Activated T-helper 17 cell treated with anti-CD3 and anti-CD28 coated beads, Interleukin-2, amount 50 U/mL, for 72 hours (primary cell): ENCODE measurements around the gene CENPP. TPM values are rescaled to one million over a fixed set of nuclear protein-coding genes. Genes with fewer than 3 reads are reported as not detected.

Source experiments
- ATAC-seq: fragments of 150-1000 bp; cut with Tn5 transposase; replicated peaks from 2 replicates; pipeline ENCODE4 v1.10.0; 2021; ENCODE audit warnings: mild to moderate bottlenecking, moderate library complexity
- H3K27ac Mint-ChIP-seq: one replicate; pipeline ENCODE4 v1.8.0; 2022; ENCODE audit warnings: mixed read lengths
- H3K27me3 Mint-ChIP-seq: one replicate; pipeline ENCODE4 v1.8.0; 2022; ENCODE audit warnings: mixed read lengths
- H3K36me3 Mint-ChIP-seq: one replicate; pipeline ENCODE4 v1.8.0; 2022; ENCODE audit warnings: low read depth, mild to moderate bottlenecking, mixed read lengths
- H3K4me1 Mint-ChIP-seq: one replicate; pipeline ENCODE4 v1.8.0; 2022; ENCODE audit warnings: mixed read lengths
- H3K4me3 Mint-ChIP-seq: one replicate; pipeline ENCODE4 v1.8.0; 2022; ENCODE audit warnings: mild to moderate bottlenecking, mixed read lengths
- H3K9me3 Mint-ChIP-seq: one replicate; pipeline ENCODE4 v1.8.0; 2022; ENCODE audit warnings: mixed read lengths
- total RNA-seq, 2 donors: library from RNA; stranded (reverse); gene quantifications; one replicate each; pipeline ENCODE4 v1.2.3, GENCODE V29; 2022

CENPP gene
- total RNA-seq, 2 donors from 2014 or later = 19.3 to 31.5 TPM

DNA sequence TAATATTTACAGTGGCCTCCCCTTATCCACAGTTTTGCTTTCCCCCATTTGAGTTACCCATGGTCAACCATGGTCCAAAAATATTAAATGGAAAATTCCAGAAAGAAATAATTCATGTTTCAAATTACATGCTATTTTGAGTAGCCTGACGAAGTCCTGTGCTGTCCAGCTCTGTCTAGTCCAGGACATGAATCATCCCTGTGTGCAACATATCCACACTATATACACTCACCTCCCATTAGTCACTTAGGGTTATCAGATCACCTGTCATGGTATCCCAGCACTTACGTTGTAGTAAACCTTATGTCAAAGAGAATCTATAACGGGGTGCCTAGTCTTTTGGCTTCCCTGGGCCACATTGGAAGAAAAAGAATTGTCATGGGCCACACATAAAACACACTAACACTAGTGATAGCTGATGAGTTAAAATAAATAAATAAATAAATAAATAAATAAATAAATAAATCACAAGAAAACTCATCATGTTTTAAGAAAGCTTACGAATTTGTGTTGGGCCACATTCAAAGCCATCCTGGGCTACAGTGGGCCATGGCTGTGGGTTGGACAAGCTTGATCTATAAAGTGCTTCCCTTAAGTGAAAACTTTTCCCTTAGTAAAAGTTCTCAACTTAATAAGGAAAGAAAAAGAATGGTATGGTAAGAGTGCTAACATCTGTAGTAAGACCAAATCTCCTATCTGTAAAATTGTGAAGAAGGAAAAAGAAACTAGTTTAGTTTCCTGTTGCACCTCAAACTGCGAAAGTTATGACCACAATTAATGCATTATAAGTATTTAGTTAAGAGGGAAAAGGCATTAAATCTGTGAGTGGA lies 114.4 kb downstream of the CENPP start:
- Mint-ChIP-seq H3K27ac (peak overlapping the region; percentile 48), H3K4me3 (peak overlapping the region; percentile 26), H3K27me3 (no peaks in the 10 kb centered on the region), H3K9me3 (no peaks in the 10 kb centered on the region), H3K4me1 (no peaks in the 10 kb centered on the region), H3K36me3 (no peaks in the 10 kb centered on the region)
- ATAC-seq = peak; percentile 34

DNA sequence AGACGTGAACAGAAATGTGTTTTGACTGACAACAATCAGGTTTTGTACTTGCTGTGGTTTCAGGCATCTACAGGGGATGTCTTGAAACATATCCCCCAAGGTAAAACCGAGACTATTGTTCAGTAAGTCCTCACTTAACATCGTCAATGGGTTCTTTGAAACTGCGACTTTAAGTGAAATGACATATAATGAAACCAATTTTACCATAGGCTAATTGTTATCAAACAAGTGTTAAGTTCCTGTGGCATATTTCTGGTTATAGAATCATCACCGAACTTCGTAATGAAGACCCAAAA lies 114.9 kb downstream of the CENPP start:
- H3K27me3 Mint-ChIP-seq = no peaks in the 10 kb centered on the region
- peak overlapping the region; percentile 48 for H3K27ac Mint-ChIP-seq
- ATAC-seq = peak; percentile 68
- H3K9me3 Mint-ChIP-seq = no peaks in the 10 kb centered on the region
- peak overlapping the region; percentile 26 for H3K4me3 Mint-ChIP-seq
- H3K4me1 Mint-ChIP-seq = no peaks in the 10 kb centered on the region
- no peaks in the 10 kb centered on the region for H3K36me3 Mint-ChIP-seq

DNA sequence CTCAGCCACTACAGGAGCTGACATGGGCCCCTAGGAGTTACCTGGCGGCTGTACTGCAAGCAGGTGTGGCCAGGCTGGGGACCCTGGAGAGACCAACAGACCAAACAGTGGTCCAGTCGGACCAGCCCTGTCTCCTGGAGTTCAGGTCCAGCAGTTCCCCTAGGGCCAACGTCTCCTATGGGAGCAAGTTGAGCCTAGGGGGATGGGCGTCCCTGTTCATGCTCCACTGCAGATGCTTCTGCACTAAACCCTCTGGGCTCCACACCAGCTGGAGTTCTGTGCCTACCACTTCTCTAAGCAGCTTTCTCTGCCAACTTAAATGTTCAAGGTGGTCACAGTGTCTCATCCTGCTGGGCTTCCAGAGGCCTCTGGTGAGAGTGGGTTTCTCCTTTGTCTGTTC lies 119.1 kb downstream of the CENPP start:
- H3K27me3 Mint-ChIP-seq = no peaks in the 10 kb centered on the region
- H3K9me3 Mint-ChIP-seq = no peaks in the 10 kb centered on the region
- H3K27ac Mint-ChIP-seq = no peak overlapping the region
- ATAC-seq = no peak
- H3K4me1 Mint-ChIP-seq = no peaks in the 10 kb centered on the region
- no peaks in the 10 kb centered on the region for H3K36me3 Mint-ChIP-seq
- no peak overlapping the region for H3K4me3 Mint-ChIP-seq

DNA sequence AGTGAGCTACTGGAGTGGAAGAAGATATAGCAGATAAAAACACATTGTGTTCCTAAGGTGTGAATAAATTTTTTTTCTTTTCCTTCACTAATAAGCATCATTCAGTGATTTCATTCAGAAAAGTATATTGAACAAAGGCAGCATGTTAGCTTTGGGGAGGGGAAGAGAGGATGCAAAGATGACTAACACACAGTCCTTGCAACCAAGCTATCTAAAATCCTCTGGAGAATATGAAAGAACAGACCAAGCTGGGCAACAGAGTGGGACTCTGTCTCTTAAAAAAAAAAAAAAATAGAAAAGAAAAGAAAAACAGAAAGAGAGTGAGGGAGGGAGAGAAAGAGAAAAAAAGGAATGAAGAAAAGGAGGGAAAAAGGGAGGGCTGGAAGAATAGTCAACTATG lies 120.8 kb downstream of the CENPP start:
- no peak overlapping the region for H3K4me3 Mint-ChIP-seq
- H3K36me3 Mint-ChIP-seq = no peaks in the 10 kb centered on the region
- H3K27me3 Mint-ChIP-seq = no peaks in the 10 kb centered on the region
- no peaks in the 10 kb centered on the region for H3K4me1 Mint-ChIP-seq
- no peak for ATAC-seq
- H3K9me3 Mint-ChIP-seq = no peaks in the 10 kb centered on the region
- H3K27ac Mint-ChIP-seq = no peak overlapping the region

DNA sequence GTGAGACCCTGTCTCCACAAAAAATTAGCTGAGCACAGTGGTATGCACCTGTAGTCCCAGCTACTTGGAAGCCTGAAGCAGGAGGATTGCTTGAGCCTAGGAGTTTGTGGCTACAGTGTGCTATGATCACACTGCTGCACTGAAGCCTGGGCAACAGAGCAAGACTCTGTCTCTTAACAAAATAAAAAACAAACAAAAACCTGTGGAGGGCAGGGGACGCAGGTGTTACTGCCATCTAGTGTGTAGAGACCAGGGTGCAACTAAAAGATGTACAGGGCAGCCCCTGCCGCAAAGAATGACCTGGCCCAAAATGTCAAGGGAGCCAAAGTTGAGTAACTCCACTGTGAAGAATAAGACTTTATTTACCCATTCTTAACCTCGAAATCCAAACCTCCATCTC lies 129.5 kb downstream of the CENPP start:
- H3K9me3 Mint-ChIP-seq = no peaks in the 10 kb centered on the region
- no peaks in the 10 kb centered on the region for H3K4me1 Mint-ChIP-seq
- ATAC-seq = no peak
- H3K27me3 Mint-ChIP-seq = no peaks in the 10 kb centered on the region
- H3K36me3 Mint-ChIP-seq = no peaks in the 10 kb centered on the region
- no peak overlapping the region for H3K27ac Mint-ChIP-seq
- no peak overlapping the region for H3K4me3 Mint-ChIP-seq

DNA sequence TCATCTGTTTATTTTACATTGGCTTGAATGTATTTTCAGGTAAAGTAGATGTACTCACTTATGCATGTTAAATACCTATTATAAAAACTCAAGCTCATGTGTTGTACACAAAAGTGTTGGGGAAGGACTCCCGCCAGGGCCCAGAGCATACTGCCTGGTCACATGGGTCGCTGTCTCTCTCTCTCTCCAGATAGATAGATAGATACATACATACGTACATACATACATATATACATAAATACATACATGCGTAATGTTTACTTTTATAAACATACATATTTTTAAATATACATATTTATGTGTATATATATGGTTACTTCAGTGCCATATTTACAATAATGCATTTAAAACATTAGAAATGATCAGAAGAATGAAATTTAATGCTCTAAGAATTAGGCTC lies 131.8 kb downstream of the CENPP start:
- ATAC-seq = no peak
- no peaks in the 10 kb centered on the region for H3K9me3 Mint-ChIP-seq
- no peaks in the 10 kb centered on the region for H3K36me3 Mint-ChIP-seq
- no peak overlapping the region for H3K27ac Mint-ChIP-seq
- H3K27me3 Mint-ChIP-seq = no peaks in the 10 kb centered on the region
- H3K4me1 Mint-ChIP-seq = no peaks in the 10 kb centered on the region
- H3K4me3 Mint-ChIP-seq = no peak overlapping the region

DNA sequence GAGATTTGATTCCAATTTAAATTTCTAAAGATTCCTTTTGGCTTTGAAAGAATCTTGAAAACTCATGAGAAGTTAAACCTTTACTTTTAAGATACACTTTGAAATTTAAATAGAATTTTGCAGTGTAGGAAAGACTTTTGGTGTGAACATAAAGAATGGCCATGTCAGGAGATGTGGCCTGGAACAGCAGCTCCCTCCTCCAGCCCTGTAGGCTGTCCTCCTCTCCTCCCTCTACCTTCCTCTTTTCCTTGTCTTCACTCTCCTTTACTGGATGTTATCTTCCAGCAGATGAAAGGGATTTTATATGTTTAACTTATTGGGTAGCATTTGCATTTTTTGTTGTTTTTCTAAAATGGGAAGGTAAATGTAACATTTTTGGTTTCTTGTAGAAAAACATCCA lies 137.6 kb downstream of the CENPP start:
- no peaks in the 10 kb centered on the region for H3K36me3 Mint-ChIP-seq
- ATAC-seq = no peak
- no peaks in the 10 kb centered on the region for H3K4me1 Mint-ChIP-seq
- H3K27me3 Mint-ChIP-seq = no peaks in the 10 kb centered on the region
- no peak overlapping the region for H3K27ac Mint-ChIP-seq
- no peak overlapping the region for H3K4me3 Mint-ChIP-seq
- H3K9me3 Mint-ChIP-seq = no peaks in the 10 kb centered on the region

DNA sequence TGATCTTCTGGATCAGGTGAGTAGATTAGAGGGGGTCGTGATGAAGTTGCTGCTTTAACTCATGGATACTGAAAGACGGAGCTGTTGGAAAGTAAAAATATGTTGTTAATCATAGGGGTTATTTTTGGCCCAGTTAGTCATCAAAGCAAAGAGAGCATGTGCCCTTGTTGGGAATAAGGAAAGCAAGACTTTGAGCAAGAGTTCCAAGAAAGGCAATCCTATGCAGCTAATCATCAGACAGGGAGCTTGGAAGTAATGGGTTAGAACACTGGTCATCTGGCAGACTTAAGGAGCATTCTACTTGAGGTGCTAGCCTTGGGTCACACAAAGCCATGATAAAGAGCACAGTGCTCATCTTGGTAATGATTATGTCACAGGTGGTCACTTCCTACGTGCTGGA lies 138.2 kb downstream of the CENPP start:
- H3K9me3 Mint-ChIP-seq = no peaks in the 10 kb centered on the region

DNA sequence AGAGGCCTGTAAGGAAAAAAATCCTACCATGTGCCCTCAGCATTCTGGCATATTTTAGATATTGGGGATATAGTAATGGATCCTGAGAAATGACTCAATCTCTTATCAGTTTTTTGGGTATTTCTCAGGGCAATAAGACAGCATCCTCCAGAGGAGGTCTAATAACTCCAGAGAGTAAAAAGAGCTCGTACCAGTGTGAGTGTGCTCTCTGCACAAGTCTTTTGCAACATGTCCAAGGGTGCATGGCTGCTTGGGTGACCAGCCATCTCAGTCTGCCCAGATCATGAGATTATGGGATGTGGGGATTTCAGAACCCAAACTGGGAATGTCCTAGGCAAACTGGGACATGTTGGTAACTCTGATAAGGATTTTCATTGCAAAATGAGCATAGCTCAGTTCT lies 141.3 kb downstream of the CENPP start:
- Mint-ChIP-seq H3K36me3 (no peaks in the 10 kb centered on the region), H3K4me1 (no peaks in the 10 kb centered on the region), H3K27ac (no peak overlapping the region), H3K4me3 (no peak overlapping the region), H3K27me3 (no peaks in the 10 kb centered on the region), H3K9me3 (no peaks in the 10 kb centered on the region)
- no peak for ATAC-seq

More for the DNA sequence above, 138.2 kb downstream of the CENPP start:
- Mint-ChIP-seq H3K27ac (no peak overlapping the region), H3K4me1 (no peaks in the 10 kb centered on the region), H3K36me3 (no peaks in the 10 kb centered on the region), H3K4me3 (no peak overlapping the region), H3K27me3 (no peaks in the 10 kb centered on the region)
- no peak for ATAC-seq

DNA sequence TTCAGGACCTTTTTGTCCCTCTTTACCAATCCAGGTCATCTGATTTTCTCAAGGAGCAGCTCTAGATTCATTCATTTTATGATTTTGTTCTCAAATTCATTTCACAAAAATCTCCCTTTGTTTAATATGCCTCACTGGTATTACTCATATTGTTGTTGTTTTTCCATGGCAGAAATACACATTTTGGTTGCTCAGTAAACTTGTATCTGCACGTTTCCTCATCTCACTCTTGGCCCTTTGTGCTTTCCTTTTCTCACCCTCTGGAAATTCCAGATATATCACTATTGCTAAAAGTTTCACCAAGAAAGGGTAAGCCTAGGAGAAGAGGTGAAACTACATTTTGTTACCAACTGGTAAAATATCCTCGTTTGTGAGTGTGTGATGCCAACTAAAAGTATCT lies 141.8 kb downstream of the CENPP start:
- no peak for ATAC-seq
- H3K27ac Mint-ChIP-seq = no peak overlapping the region
- no peak overlapping the region for H3K4me3 Mint-ChIP-seq
- no peaks in the 10 kb centered on the region for H3K27me3 Mint-ChIP-seq
- H3K36me3 Mint-ChIP-seq = no peaks in the 10 kb centered on the region
- H3K4me1 Mint-ChIP-seq = no peaks in the 10 kb centered on the region
- H3K9me3 Mint-ChIP-seq = no peaks in the 10 kb centered on the region

DNA sequence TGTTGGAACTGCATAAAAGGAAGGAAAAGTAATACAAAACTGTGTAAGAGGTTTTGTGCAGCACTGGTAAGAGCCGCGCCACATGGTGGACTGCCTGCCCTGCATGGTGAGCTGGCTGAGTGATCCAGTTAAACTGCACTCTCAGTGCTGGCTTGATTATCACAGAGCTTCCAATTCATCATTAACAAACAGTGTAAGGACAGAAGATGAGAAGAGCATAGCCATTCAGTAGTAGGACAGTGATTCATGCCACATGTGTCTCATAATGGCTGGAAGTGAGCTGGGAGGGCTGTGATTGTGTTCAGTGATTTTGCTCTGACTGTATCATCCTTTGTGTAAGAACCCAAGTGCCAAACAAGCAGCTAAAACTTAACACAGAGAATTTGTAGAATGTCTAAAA lies 142.5 kb downstream of the CENPP start:
- Mint-ChIP-seq H3K27ac (no peak overlapping the region), H3K9me3 (no peaks in the 10 kb centered on the region), H3K4me1 (no peaks in the 10 kb centered on the region), H3K27me3 (no peaks in the 10 kb centered on the region), H3K4me3 (no peak overlapping the region), H3K36me3 (no peaks in the 10 kb centered on the region)
- no peak for ATAC-seq

DNA sequence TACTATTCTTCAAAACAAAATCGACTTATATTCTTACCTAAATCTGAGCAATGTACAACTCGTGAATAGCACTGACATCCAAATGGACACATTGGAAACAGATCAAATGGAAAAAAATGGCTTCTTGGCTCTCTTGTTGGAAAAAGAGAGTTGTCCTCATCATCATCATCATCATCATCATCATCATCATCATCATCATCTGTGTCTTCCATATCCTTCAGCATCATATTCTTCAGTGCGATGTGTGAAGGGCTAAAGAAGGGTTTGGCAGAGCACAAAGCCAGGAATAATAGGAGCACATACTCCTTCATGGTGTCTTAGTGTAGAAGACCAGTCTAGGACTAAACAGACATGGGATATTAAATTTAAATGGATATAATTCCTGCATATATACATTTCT lies 148.8 kb downstream of the CENPP start:
- Mint-ChIP-seq H3K9me3 (no peaks in the 10 kb centered on the region), H3K36me3 (no peaks in the 10 kb centered on the region)
- ATAC-seq = no peak

DNA sequence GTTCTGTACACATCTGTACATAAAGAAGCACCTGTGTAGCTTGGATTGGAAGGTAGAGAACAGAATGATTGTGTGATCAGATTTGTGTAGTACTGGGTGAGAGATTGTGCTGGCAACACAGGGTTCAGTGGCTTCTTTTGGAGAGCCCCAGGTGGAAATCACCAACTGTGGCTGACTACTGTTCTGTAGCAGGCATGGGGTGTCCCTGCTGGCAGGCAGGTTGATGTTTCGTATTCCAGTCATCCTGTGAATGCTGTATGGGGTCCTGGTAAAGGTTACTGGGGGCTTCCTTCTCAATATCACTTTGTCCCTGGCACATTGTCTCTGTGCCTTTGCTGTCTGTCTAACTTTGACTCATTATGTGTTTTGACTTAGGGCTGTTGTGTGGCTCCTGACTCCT lies 151.2 kb downstream of the CENPP start:
- Mint-ChIP-seq H3K4me1 (peaks cover 5% of the 10 kb centered on the region), H3K27ac (no peak overlapping the region), H3K4me3 (no peak overlapping the region), H3K36me3 (no peaks in the 10 kb centered on the region), H3K9me3 (no peaks in the 10 kb centered on the region), H3K27me3 (no peaks in the 10 kb centered on the region)
- peak; percentile 37 for ATAC-seq

More for the DNA sequence above, 148.8 kb downstream of the CENPP start:
- Mint-ChIP-seq H3K27me3 (no peaks in the 10 kb centered on the region), H3K4me1 (no peaks in the 10 kb centered on the region), H3K27ac (no peak overlapping the region), H3K4me3 (no peak overlapping the region)

DNA sequence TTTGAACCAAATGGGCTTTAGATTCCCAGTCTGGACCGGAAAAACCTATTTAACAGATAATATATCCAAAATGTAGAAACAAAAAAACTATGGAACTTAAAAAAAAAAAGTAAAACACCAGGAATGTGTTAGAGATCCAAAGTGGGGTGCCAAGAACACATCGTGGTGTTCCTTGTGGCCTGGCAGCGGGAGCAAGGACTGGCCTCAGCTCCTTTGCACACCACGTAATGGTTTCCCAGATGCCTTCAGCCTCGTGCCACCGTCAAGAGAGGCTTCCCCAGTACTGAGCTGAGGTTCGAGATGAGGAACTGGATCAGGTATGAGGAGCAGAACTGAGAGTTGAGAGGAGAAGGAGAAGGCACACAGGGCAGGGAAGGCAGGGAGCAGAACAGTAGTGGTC lies 153.0 kb downstream of the CENPP start:
- Mint-ChIP-seq H3K27ac (no peak overlapping the region), H3K27me3 (no peaks in the 10 kb centered on the region), H3K4me1 (peaks cover 5% of the 10 kb centered on the region), H3K4me3 (no peak overlapping the region), H3K36me3 (no peaks in the 10 kb centered on the region), H3K9me3 (no peaks in the 10 kb centered on the region)
- ATAC-seq = no peak

DNA sequence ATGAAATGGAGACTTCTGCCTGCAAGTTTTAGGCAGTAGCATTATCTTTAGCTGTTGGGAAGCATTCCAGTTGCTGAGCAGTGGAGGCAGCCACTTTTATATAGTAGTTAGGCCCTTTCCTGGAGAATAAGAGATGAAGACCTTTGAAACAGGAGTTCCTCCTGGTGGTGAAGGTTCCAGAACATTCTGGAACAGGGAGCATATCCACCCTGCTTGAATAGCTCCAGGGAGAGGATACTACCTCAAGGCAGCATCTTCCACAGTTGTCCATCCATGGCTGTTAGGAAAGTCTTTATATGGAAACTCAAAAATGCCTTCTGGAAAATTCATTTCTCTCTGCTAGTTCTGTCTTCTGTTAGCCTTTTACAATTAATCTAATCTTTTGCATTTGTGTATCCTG lies 153.6 kb downstream of the CENPP start:
- Mint-ChIP-seq H3K36me3 (no peaks in the 10 kb centered on the region), H3K4me1 (peaks cover 5% of the 10 kb centered on the region), H3K27me3 (no peaks in the 10 kb centered on the region), H3K27ac (no peak overlapping the region), H3K9me3 (no peaks in the 10 kb centered on the region), H3K4me3 (no peak overlapping the region)
- no peak for ATAC-seq

DNA sequence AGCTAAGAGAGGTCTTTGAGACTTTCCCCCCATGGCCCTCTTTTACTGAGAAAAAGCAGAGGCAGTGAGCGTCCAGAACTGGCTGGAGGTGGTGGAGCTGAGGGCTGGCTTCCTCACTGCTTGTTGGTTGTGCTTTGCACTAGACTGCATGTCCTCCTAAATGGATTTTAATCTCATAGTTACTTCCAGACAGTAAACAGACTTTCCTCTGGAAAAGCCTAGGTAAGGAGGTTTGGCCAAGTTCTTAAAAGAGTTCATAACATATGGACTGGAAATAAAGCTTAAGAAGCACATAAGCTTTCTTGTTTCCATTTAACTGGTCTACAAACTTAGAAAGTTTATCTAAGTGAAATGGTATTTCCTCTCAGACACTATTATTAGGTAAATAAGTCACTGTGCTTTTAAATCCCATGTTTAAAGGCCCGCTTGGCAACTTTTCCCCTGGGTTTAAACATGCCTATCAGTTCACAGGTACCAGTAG lies 154.6 kb downstream of the CENPP start:
- Mint-ChIP-seq H3K4me3 (no peak overlapping the region), H3K4me1 (peaks cover 5% of the 10 kb centered on the region), H3K27ac (no peak overlapping the region), H3K9me3 (no peaks in the 10 kb centered on the region), H3K36me3 (no peaks in the 10 kb centered on the region), H3K27me3 (no peaks in the 10 kb centered on the region)
- ATAC-seq = no peak
